HG03520 (cell line): Measurements from ENCODE around the gene ACP5.
A peak's percentile ranks its signal among the peaks of the same experiment; 100 is the strongest.
"Not testable (repeated sequence)": the region's sequence is repeated elsewhere in the genome, so short reads cannot be mapped to it uniquely, and the experiment has no call there.

Experiments
- ATAC-seq: cut with Tn5 transposase; IDR thresholded peaks from one replicate; pipeline ENCODE4 v1.9.1; 2021; ENCODE audit warnings: mild to moderate bottlenecking, moderate library complexity; ENCODE audit not compliant: unreplicated experiment

ACP5 gene

DNA sequence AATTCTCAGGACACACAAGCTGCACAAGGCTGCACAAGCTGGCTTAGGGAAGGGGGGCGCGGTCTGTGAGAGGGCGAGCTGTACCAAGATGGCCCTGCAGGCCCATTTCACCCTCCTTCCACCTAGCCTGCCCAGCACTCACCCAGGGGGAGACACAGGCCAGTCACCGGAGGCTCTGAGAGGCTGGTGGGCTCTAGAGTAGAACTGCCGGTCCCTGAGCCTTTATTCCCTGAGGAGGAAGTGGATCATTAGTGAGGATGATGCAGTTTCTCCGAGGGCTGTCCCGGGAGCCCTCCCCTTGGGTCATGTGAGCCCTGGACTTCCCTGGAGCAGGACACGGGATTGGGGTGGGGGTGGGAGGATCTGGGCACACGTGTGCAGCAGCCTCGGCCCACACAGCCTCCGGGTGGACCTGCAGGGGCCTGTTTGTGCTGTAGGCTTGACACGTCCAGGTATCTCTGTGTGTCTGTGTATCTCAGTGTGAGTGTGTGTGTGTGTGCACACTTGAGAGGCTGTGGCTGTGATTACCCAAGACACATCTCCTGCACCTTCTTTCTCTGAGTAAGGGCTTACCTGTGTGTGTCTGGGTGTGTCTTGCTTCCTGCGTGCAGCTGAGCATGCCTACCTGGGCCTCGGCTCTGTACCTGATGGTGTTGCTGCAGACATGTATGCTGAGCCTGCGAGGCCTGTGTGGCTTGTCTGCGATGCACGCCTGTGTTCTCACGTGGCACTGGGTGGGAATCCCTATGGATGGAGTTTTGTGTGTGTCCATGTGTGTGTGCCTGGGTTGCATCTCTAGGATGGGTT lies at the start of gene ACP5:
ACP5 (minus strand) TSS at position 195 of the 807 bp plus-strand sequence. CDS start 328 bp downstream, outside the sequence.
- no peak for ATAC-seq

DNA sequence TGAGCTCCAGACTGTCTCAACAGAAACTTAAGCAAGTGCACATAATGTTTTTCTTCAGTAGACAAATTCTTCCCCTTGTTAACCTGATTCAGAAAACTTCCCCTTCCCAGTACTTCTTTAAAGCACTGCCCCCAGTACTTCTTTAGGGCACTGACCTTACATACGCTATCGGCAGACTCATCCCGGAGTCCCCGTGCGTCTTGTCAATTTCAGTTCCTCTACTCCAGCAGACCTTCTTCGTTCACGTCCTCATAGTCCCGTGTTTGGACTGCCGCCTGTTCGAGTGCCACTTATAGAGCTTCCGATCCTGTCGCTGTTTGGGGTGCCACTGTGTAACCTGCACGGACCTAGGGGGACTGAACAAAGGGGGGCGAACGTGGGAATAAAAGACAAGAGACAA lies 48.8 kb upstream of the ACP5 start:
- no peak for ATAC-seq

DNA sequence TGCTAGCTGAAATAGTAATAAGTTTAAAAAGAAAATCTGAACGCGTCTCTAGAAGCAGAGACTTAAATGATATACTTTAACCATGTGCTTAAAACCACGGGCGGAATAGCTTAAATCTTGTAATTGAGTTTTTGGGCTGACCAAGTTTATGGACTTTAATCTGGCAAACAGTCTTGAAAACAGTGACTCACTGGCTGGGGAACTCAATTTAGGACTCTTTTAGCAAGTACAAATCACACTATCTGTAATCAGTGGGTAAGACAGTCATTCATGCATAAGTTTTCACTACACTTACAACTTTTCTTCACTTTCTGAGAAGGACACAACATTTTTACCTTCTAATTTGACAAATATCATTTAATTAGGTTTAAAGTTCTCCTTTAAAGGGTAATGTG lies 46.6 kb upstream of the ACP5 start:
- ATAC-seq, result no peak

DNA sequence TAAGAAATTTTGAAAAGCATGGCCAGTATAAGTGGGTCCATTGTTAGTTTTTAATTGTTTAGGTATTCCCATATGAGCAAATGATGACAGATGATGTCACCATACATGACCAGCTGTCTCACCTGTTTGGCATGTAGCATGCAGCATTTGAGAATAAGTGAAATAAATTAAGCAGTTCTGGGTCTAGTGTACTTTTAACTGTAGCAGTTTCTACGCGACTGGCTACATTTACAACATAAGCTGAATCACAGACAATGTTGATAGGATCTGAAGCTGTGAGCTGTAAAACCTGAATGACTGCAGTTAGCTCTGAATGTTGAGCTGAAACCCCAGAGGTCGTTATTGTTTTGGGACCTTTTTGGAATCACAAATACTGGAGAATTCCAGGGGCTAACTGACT lies 45.0 kb upstream of the ACP5 start:
- not testable (repeated sequence) for ATAC-seq

GRCh38 chr19:11620553-11620952 lies 43.1 kb upstream of the ACP5 start:
- ATAC-seq, result no peak

GRCh38 chr19:11617180-11618062 lies 40.0 kb upstream of the ACP5 start:
- ATAC-seq, result no peak

DNA sequence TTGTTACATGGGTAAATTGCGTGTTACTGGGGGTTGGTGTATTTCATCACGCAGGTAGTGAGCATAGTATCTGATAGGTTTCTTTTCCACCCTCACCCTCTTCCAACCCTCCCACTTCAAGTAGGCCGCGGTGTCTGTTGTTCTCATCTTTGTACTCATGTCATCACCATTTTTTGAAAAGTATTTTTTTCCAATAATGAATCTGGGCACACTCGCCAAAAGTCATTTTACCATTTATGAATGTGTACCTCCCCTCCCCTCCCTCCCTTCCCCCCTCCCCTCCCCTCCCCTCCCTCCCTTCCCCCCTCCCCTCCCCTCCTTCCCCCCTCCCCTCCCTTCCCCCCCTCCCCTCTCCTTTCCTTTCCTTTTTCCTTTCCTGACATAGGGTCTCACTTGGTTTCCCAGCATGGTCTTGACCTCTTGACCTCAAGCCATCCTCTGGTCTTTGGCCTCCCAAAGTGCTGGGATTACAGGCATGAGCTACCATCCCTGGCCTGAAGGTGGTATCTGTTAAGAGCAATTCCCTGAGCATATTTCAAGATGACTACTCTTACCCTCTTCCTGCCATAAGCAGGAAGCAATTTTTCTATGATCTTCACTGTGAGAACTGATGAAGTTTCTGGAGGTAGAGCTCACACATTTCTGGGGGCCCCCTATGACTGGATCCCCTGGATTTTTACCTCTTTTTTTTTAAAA lies 35.5 kb upstream of the ACP5 start:
- no peak for ATAC-seq

DNA sequence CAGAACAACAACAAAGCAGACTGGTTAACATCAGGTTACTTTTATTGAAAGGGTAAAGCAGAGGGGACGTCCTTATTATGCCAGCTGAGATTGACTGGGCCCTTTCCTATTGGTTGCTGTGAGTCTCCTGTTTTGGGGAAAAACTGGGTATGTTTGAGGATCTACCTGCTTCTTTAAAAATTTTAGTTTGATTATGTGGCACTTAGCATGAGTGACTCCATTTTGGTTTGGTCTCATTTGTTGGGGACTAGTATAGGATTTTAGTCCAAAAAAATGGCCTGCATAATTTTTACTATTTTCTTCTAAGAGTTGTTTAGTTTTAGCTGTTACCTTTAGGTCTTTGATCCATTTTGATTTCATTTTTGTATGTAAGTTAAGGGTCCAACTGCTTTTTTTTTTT lies 34.3 kb upstream of the ACP5 start:
- ATAC-seq, result no peak

GRCh38 chr19:11606484-11606883 lies 29.0 kb upstream of the ACP5 start:
- no peak for ATAC-seq

DNA sequence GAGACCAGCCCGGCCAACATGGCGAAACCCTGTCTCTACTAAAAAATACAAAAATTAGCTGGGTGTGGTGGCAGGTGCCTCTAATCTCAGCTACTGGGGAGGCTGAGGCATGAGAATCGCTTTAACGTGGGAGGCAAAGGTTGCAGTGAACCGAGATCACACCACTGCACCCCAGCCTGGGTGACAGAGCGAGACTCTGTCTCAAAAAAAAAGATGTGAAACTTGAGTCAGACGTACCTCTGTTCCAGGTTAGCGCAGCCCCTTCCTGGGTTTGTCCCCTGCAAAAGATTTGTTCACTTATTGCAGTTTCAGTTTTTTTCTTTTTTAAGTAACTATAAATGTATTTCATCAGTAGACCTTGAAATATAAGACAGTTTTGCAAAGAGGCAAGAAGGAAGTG lies 22.3 kb upstream of the ACP5 start:
- ATAC-seq, result not testable (repeated sequence)

DNA sequence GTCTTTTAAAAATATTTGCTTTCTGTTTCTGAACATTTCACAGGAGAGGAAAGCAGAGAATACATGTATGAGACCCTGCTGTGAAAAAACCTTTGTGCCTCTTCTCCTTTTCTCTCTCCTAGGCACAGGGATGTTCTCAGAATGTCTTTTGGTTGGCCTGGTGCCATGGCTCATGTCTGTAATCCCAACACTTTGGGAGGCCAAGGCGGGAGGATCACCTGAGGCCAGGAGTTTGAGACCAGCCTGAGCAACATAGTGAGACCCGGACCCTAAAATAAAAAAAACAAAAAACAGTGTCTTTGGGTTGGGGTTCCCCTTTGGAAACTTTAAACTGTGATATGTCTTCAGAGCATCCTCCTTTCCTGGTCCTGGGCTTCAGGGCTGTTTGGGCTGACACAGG lies 21.3 kb upstream of the ACP5 start:
- ATAC-seq, result no peak

- no peak for ATAC-seq
Observed at GRCh38 chr19:11598103-11598483, 20.6 kb upstream of the ACP5 start.

DNA sequence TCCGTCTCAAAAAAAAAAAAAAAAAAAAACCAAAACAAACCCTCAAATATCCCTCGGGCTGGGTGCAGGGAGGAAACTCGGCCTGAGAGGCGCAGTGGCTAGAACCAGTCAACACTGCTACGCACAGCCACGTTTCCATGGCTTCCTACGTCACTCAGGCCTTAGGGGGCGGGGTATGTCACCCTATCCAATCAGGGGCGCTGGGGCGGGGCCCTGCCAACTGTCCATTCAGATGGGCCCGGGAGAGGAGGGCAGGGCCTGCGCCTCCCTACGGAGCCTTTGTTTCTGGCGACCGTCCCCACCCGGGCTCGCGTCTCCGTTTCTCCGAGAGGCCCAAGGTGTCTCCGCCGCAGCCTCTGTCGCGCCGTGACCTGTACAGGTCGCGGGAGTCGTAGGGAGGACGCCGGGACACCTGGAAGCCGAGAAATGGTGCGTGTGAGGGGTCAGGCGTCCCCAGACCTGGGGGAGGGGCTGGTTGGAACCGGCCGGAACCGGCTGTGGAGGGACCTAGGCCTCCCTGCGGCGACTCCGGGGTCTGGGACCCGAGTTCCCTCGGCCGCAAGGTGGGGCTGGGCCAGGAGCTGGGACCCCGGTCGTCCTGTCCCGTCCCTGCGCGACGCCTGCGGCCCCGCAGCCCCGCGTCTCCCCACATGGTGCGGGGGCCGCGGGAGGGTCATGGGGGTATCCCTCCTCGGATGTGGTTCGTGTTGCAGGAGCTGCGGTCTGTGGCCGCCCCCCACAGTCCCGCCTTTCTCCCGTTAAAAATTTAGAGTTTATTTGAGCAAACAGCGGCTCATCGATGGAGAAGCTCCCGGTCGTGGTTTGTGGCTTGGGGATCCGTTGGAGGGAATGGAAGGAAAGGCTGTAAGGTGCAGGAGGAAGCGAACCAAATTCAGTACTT lies 20.0 kb upstream of the ACP5 start, which contains the start of gene ZNF627:
ZNF627 (plus strand) TSS at position 282 of the 901 bp plus-strand sequence; CDS start at position 427, 145 bp downstream.
- ATAC-seq, result peak; percentile 95

GRCh38 chr19:11596156-11596555 lies 18.7 kb upstream of the ACP5 start:
- ATAC-seq, result no peak

DNA sequence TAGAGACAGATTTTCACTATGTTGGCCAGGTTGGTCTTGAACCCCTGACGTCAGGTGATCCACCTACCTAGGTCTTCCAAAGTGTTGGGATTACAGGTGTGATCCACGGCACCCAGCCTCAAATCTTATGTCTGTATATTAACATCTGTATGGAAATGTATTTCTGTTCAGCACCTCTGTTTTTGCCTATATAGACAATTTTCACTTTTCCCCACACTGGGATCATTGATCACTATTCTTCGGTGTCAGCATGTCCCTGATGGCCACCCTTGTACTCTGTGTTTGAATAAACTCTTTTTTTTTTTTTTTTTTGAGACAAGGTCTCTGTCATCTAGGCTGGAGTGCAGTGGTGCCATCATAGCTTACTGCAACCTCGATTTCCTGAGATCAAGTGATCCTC lies 16.6 kb upstream of the ACP5 start:
- ATAC-seq, result no peak

DNA sequence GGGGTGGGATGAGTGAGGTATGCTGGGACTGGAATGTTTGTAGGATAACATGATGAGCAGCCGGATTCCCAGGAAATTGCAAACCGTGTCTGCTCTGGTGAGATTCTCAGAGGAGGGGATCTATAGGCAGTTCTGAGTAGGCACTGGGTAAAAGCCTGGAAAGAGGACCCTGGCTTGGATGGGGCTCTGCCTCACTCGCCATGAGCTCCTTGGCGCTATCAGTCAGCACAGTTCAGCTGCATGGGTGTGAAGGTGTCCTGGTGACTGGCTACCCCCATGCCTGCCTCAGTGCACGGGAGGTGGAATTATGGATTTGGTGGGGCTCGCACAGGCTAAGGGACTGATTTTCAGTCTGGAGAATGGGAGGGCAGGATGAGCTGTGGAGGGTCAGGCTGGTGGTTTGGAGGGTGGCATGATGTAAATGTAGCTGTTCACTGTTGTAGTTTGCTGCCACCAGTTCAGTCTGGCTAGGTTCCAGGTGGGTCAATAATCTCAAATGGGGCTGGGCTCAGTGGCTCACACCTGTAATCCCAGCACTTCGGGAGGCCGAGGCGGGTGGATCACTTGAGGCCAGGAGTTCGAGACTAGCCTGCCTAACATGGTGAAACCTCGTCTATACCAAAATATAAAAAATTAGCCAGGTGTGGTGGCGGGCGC lies 10.7 kb upstream of the ACP5 start:
- no peak for ATAC-seq

GRCh38 chr19:11587302-11587974 lies 10.0 kb upstream of the ACP5 start:
- ATAC-seq, result no peak

GRCh38 chr19:11586331-11586730 lies 8.9 kb upstream of the ACP5 start:
- no peak for ATAC-seq

- peak; percentile 65 for ATAC-seq
Observed at GRCh38 chr19:11581740-11582139, 4.3 kb upstream of the ACP5 start.
